Prostate gland (tissue), 2 donors: ENCODE results near the gene EHBP1L1. TPM values are rescaled to one million over a fixed set of nuclear protein-coding genes. Genes with fewer than 3 reads are reported as not detected.
A peak's percentile ranks its signal among the peaks of the same experiment; 100 is the strongest.
"Not testable (repeated sequence)": the region's sequence is repeated elsewhere in the genome, so short reads cannot be mapped to it uniquely, and the experiment has no call there.

ENCODE experiments used
- DNase-seq: peaks from one replicate; pipeline ENCODE4 v3.0.0-alpha.2; 2019; ENCODE audit warnings: low spot score
- H3K27ac ChIP-seq, 2 donors: fragments of 200-600 bp; sonication (generic); 2 replicates each; pipeline ENCODE4 v1.5.1; 2017 to 2019
- H3K27me3 ChIP-seq: fragments of 200-600 bp; sonication (generic); replicated peaks from 2 replicates; pipeline ENCODE4 v1.5.1; 2019; ENCODE audit not compliant: insufficient read depth
- H3K36me3 ChIP-seq, 2 donors: fragments of 200-600 bp; sonication (generic); 1 replicate in 1 of 2; 2 replicates in 1 of 2; pipeline versions ENCODE4 v1.5.1 to v1.8.1; 2017 to 2019
- H3K4me1 ChIP-seq: fragments of 200-600 bp; sonication (generic); replicated peaks from 2 replicates; pipeline ENCODE4 v1.5.1; 2019
- H3K4me3 ChIP-seq, 2 donors: fragments of 200-600 bp; sonication (generic); 2 replicates each; pipeline ENCODE4 v1.5.1; 2017 to 2019
- H3K9me3 ChIP-seq: fragments of 200-600 bp; sonication (generic); 2 replicates; pipeline ENCODE4 v1.5.1; 2017
- POLR2A ChIP-seq: fragments of 450-650 bp; IDR thresholded peaks from one replicate; pipeline ENCODE4 v1.6.1; 2016; ENCODE audit warnings: antibody characterized with exemption, mild to moderate bottlenecking
- POLR2AphosphoS5 ChIP-seq: sonication (generic); formaldehyde crosslinking; IDR thresholded peaks from one replicate; pipeline ENCODE4 v1.6.1; 2017; ENCODE audit warnings: antibody characterized with exemption
- WGBS: methylation state at CpG from one replicate; pipeline ENCODE4 v1.1.5; 2018; 5-methylcytosine and 5-hydroxymethylcytosine counted together
- intact Hi-C: fragments of 100-400 bp; cut with DNase I; formaldehyde crosslinking; loops from one replicate; pipeline ENCODE4 v1.14.2; 2022
- total RNA-seq, 2 donors: library from RNA; depleted of rRNA; stranded (reverse); fragments of >200 nt; gene quantifications; one replicate each; pipeline ENCODE4 v1.1.0, GENCODE V29; 2016
- TF ChIP-seq, protein P1 (sequence below), 4 experiments: fragments of 200-600 bp in 2 of 4; fragments of 450-650 bp in 2 of 4; sonication (generic) in 2 of 4; IDR thresholded peaks; 1 replicate in 3 of 4; 2 replicates in 1 of 4; pipeline ENCODE4 v1.5.1; 2016 to 2019; ENCODE audit warnings: antibody characterized with exemption in 4 of 4, mild to moderate bottlenecking in 2 of 4, moderate library complexity in 2 of 4

EHBP1L1 gene
- total RNA-seq, 2 donors from 2014 or later = 68.2 to 98.7 TPM

DNA sequence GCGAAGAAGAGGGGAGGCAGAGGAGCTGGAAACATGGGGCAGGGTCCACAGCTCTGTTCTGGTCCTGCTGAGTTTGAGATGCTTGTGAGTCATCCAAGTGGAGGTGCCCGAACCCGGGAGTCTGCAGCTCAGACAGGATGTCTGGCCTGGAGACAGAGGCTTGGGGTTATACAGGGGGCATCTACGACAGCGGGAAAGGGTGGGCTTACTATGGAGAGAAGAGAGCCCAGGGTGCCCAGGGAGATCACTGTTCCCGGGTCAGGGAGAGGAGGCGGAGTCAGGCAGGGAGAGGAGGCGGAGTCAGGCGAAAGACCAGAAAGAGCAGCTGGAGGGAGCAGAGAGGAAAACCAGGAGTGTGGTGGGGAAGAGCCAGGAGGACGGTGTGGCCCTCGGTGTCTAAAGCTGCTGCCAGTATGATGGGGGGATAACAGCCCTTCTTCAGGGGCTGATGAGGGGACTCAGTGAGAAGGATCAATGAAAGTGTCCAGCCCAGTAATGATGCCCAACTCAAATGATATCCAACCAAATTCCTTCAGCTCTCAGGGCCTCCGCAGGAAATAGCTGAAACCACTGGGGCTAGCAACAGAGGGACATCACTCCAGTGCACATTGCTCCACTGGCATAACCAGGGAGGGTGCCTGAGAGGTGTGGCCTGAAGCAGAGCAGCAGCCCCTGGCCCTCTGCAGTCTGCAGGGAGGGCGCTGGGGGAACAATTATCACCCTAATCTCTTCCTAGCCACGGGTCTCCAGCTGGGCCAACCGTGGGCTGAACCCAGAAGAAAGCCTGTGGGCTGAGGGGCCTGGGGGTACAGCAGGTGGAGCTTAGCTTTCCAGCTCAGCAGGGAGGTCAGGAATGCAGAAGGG, 15.1 kb upstream of the EHBP1L1 start:
- H3K4me3 ChIP-seq = no peak overlapping the region
- peak overlapping the region; percentile 88 to 93 for H3K27ac ChIP-seq
- no peaks in the 10 kb centered on the region for H3K27me3 ChIP-seq
- H3K4me1 ChIP-seq = peaks cover 13% of the 10 kb centered on the region
- TF ChIP-seq POLR2A = no peak
- TF ChIP-seq, protein P1, sequence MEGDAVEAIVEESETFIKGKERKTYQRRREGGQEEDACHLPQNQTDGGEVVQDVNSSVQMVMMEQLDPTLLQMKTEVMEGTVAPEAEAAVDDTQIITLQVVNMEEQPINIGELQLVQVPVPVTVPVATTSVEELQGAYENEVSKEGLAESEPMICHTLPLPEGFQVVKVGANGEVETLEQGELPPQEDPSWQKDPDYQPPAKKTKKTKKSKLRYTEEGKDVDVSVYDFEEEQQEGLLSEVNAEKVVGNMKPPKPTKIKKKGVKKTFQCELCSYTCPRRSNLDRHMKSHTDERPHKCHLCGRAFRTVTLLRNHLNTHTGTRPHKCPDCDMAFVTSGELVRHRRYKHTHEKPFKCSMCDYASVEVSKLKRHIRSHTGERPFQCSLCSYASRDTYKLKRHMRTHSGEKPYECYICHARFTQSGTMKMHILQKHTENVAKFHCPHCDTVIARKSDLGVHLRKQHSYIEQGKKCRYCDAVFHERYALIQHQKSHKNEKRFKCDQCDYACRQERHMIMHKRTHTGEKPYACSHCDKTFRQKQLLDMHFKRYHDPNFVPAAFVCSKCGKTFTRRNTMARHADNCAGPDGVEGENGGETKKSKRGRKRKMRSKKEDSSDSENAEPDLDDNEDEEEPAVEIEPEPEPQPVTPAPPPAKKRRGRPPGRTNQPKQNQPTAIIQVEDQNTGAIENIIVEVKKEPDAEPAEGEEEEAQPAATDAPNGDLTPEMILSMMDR (IDR thresholded peaks at IDR 0.05) = no peak
- no peak for TF ChIP-seq POLR2AphosphoS5
- DNase-seq = no peak
- intact Hi-C loops = no loop called here
- no peaks in the 10 kb centered on the region for H3K9me3 ChIP-seq
- 27% methylated on average over 15 of the region's 15 CpGs for WGBS
- no peaks in the 10 kb centered on the region for H3K36me3 ChIP-seq

DNA sequence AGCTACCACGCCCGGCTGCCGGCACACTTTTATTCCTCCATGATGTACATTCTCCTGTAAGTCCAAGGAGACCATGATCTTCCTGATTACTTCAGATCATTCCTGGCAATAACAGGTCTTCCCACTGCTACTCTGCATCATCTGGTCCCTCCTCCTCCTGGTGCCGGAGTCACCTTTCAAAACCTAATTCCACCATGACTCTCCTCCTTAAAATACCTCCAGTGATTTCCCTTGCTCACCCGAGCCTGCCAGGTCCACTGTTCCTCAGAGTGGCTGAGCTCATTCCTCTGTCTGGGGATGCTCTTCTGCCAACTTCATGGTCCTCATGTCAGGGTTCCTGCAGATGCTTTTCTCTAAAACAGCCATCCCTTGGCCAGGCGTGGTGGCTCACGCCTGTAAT, 13.8 kb upstream of the EHBP1L1 start:
- H3K36me3 ChIP-seq = no peaks in the 10 kb centered on the region
- intact Hi-C loops = no loop called here
- 85% methylated on average over 7 of the region's 7 CpGs for WGBS

DNA sequence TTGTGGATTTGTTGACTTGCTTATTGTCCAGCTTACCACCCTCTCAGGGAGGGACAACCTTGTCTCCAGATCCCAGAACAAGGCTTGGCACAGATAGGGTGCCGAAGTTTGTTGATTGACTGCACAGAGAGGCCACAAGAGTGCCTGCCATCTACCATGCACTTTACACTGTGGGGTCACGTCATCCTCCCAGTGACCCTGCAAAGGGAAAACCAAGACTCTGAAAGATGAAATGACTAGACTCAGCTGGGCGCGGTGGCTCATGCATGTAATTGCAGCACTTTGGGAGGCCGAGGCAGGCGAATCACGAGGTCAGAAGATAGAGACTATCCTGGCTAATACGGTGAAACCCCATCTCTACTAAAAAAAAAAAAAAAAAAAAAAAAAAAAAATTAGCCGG, 13.1 kb upstream of the EHBP1L1 start:
- intact Hi-C loops = no loop called here
- WGBS = 85% methylated on average over 8 of the region's 9 CpGs
- H3K4me1 ChIP-seq = peaks cover 11% of the 10 kb centered on the region

More for the DNA sequence above, 13.8 kb upstream of the EHBP1L1 start:
- no peak overlapping the region for H3K27ac ChIP-seq
- no peaks in the 10 kb centered on the region for H3K27me3 ChIP-seq
- no peaks in the 10 kb centered on the region for H3K9me3 ChIP-seq
- peaks cover 8% of the 10 kb centered on the region for H3K4me1 ChIP-seq
- no peak overlapping the region for H3K4me3 ChIP-seq
- no peak for DNase-seq
- TF ChIP-seq POLR2A (no peak), POLR2AphosphoS5 (no peak)
- TF ChIP-seq, protein P1 (IDR thresholded peaks at IDR 0.05) = no peak

GRCh38 chr11:65563601-65564000, 12.3 kb upstream of the EHBP1L1 start:
- intact Hi-C loops = no loop called here
- H3K4me1 ChIP-seq = peaks cover 16% of the 10 kb centered on the region
- 93% methylated on average over 4 of the region's 4 CpGs for WGBS

More for the DNA sequence above, 13.1 kb upstream of the EHBP1L1 start:
- no peaks in the 10 kb centered on the region for H3K27me3 ChIP-seq
- H3K9me3 ChIP-seq = no peaks in the 10 kb centered on the region
- H3K4me3 ChIP-seq = no peak overlapping the region
- H3K36me3 ChIP-seq = no peaks in the 10 kb centered on the region
- H3K27ac ChIP-seq = no peak overlapping the region
- DNase-seq = no peak
- no peak for TF ChIP-seq POLR2A
- no peak for TF ChIP-seq POLR2AphosphoS5
- TF ChIP-seq, protein P1 (IDR thresholded peaks at IDR 0.05) = no peak

DNA sequence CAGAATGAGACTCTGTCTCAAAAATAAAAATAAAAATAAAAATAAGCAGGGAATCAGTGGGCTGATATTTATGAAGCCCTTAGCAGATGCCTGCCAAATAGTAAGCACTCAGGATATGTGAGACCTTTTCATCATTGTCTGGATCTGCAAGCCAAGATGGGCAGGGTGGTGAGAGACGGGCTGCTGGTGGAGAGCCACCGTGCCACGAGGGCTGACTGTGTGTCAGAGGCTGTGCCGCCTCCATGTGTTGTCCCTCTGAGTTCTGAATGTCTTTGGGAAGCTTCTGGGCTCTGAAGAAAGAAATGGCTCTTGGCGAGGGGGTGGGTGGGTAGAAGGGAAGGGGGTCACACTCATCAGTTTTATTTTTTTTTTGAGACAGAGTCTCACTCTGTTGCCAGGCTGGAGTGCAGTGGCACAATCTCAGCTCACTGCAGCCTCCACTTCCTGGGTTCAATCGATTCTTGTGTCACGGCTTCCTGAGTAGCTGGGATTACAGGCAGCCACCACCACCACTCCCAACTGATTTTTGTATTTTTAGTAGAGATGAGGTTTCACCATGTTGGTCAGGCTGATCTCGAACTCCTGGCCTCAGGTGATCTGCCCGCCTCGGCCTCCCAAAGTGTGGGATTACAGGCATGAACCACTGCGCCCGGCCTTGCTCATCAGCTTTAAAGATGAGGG, 10.8 kb upstream of the EHBP1L1 start:
- intact Hi-C loops, DNase-seq, H3K27ac ChIP-seq, H3K36me3 ChIP-seq, H3K4me3 ChIP-seq, H3K9me3 ChIP-seq, H3K27me3 ChIP-seq: not testable (repeated sequence)
- H3K4me1 ChIP-seq = peaks cover 16% of the 10 kb centered on the region
- 87% methylated on average over 12 of the region's 12 CpGs for WGBS

More at GRCh38 chr11:65563601-65564000, 12.3 kb upstream of the EHBP1L1 start:
- no peak for DNase-seq
- no peaks in the 10 kb centered on the region for H3K36me3 ChIP-seq
- H3K9me3 ChIP-seq = no peaks in the 10 kb centered on the region
- TF ChIP-seq POLR2AphosphoS5 (no peak), POLR2A (no peak)
- TF ChIP-seq, protein P1 (IDR thresholded peaks at IDR 0.05) = no peak
- no peaks in the 10 kb centered on the region for H3K27me3 ChIP-seq
- H3K27ac ChIP-seq = no peak overlapping the region
- no peak overlapping the region for H3K4me3 ChIP-seq
